Nephron progenitor cell (in vitro differentiated cells): ENCODE results near the gene SETD1A.

Experiments
- DNase-seq: peaks from one replicate; pipeline ENCODE4 v3.0.0; 2021
- H3K27ac Mint-ChIP-seq: 2 replicates; pipeline ENCODE4 v1.8.0; 2021; ENCODE audit warnings: mild to moderate bottlenecking, moderate library complexity, mixed read lengths
- H3K27me3 Mint-ChIP-seq: 2 replicates; pipeline ENCODE4 v1.8.0; 2021; ENCODE audit warnings: mild to moderate bottlenecking, low read depth, mixed read lengths; ENCODE audit not compliant: poor library complexity
- H3K36me3 Mint-ChIP-seq: 2 replicates; pipeline ENCODE4 v1.8.0; 2021; ENCODE audit warnings: low read depth, mixed read lengths
- H3K4me1 Mint-ChIP-seq: 2 replicates; pipeline ENCODE4 v1.8.0; 2021; ENCODE audit warnings: mixed read lengths
- H3K4me3 Mint-ChIP-seq: 2 replicates; pipeline ENCODE4 v1.8.0; 2021; ENCODE audit warnings: mild to moderate bottlenecking, moderate library complexity, mixed read lengths
- H3K9me3 Mint-ChIP-seq: 2 replicates; pipeline ENCODE4 v1.8.0; 2021; ENCODE audit warnings: mild to moderate bottlenecking, moderate library complexity, mixed read lengths
- CTCF ChIP-seq: fragments of 200-600 bp; sonication (generic); IDR thresholded peaks from 2 replicates; pipeline ENCODE4 v1.5.0; 2021; ENCODE audit warnings: antibody characterized with exemption

SETD1A gene

DNA sequence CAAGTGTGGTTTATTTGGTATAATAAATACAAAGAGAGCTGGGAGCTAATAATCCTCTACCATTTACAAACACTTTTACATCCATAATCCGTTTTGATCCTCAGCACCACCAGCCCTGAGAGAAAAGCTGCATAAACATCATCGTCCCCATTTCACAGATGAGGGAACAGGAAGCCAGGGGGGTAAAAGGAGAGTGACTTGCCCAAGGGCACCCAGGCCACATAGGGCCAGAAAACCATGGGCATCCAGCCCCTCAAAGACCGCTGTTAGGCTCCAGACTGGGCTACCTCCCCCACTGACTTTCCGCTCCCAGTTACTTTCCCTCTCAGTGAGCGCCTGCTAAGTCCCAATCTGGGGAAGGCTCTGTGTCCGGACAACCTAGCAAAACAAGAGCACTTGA is 46.2 kb downstream of the SETD1A start:
- peaks cover 38% of the 10 kb centered on the region for H3K4me1 Mint-ChIP-seq
- DNase-seq: no peak
- peak overlapping the region; percentile 24 for H3K27ac Mint-ChIP-seq
- no peak overlapping the region for H3K4me3 Mint-ChIP-seq
- H3K9me3 Mint-ChIP-seq: no peaks in the 10 kb centered on the region
- TF ChIP-seq CTCF: no peak
- peaks cover 9% of the 10 kb centered on the region for H3K27me3 Mint-ChIP-seq
- no peaks in the 10 kb centered on the region for H3K36me3 Mint-ChIP-seq

DNA sequence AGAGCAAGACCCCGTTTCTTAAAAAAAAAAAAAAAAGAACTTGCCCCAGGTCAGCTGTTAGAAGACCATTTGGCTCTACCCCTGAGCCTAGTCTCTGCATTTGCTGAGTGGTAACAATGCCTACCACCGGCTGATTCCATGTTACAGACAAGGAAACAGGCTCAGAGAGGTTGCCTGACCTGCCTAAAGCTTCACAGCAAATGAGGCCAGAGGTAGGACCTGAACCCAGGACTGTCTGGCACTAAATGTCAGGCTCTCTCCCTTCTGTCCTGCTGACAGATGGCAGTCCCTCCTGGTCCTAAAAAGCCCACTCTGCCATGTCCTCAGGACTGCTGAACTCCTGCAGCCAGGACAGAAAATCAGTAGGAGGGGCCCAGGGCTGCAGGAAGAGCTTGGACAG is 47.1 kb downstream of the SETD1A start:
- H3K27ac Mint-ChIP-seq: no peak overlapping the region
- H3K9me3 Mint-ChIP-seq: no peaks in the 10 kb centered on the region
- H3K4me1 Mint-ChIP-seq: peaks cover 42% of the 10 kb centered on the region
- peaks cover 8% of the 10 kb centered on the region for H3K27me3 Mint-ChIP-seq
- DNase-seq: no peak
- no peak for TF ChIP-seq CTCF
- H3K36me3 Mint-ChIP-seq: no peaks in the 10 kb centered on the region
- H3K4me3 Mint-ChIP-seq: no peak overlapping the region

GRCh38 chr16:31005350-31006085 is 48.0 kb downstream of the SETD1A start:
- no peak for DNase-seq
- H3K4me3 Mint-ChIP-seq: no peak overlapping the region

DNA sequence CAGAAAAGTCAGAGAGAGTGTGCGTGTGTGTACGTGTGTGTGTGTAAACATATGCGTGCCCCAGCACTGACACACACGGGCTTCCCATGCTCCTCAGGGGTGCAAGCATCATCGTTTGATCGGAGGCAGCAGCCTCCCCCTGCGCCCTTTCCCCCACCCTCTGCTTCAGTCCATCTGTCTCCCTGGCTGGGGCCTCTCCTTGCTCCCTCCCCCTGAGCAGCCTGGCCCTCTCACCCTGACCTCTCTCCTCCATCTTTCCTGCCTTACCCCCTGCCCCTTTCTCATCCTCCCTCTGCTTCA is 48.5 kb downstream of the SETD1A start:
- Mint-ChIP-seq H3K4me3 (no peak overlapping the region), H3K4me1 (peaks cover 46% of the 10 kb centered on the region), H3K27me3 (peaks cover 8% of the 10 kb centered on the region), H3K27ac (peak overlapping the region; percentile 81), H3K9me3 (no peaks in the 10 kb centered on the region), H3K36me3 (no peaks in the 10 kb centered on the region)
- DNase-seq: no peak
- no peak for TF ChIP-seq CTCF

More at GRCh38 chr16:31005350-31006085, 48.0 kb downstream of the SETD1A start:
- Mint-ChIP-seq H3K9me3 (no peaks in the 10 kb centered on the region), H3K4me1 (peaks cover 46% of the 10 kb centered on the region), H3K36me3 (no peaks in the 10 kb centered on the region), H3K27ac (peak overlapping the region; percentile 81), H3K27me3 (peaks cover 8% of the 10 kb centered on the region)
- TF ChIP-seq CTCF: no peak

DNA sequence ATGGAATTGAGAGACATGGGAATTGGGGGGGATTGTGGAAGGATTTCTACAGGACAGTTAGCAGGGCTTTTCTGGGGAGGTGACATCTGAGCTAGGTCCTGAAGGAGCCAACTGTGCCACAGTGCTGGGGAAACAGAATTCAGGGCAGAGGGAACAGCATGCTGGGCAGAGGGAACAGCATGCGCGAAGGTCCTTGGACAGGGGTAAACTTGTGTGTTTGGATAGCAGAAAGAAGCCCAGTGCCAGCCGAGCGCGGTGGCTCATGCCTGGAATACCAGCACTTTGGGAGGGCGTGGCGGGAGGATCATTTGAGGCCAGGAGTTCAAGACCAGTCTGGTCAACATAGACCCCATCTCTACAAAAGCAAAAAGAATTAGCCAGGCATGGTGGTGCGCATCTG is 49.0 kb downstream of the SETD1A start:
- Mint-ChIP-seq H3K4me1 (peaks cover 50% of the 10 kb centered on the region), H3K27me3 (peaks cover 12% of the 10 kb centered on the region), H3K27ac (peak overlapping the region; percentile 66), H3K9me3 (no peaks in the 10 kb centered on the region), H3K36me3 (no peaks in the 10 kb centered on the region), H3K4me3 (no peak overlapping the region)
- no peak for DNase-seq
- no peak for TF ChIP-seq CTCF

- H3K27ac Mint-ChIP-seq: no peak overlapping the region
- H3K36me3 Mint-ChIP-seq: no peaks in the 10 kb centered on the region
- H3K27me3 Mint-ChIP-seq: peaks cover 23% of the 10 kb centered on the region
- H3K4me3 Mint-ChIP-seq: no peak overlapping the region
- TF ChIP-seq CTCF: no peak
- H3K9me3 Mint-ChIP-seq: no peaks in the 10 kb centered on the region
- peaks cover 41% of the 10 kb centered on the region for H3K4me1 Mint-ChIP-seq
- no peak for DNase-seq
Measured at GRCh38 chr16:31007684-31008083, 50.1 kb downstream of the SETD1A start.
